Measurements from ENCODE around the gene PTPN9. TPM values are rescaled to one million over a fixed set of nuclear protein-coding genes. Genes with fewer than 3 reads are reported as not detected.
"Not testable (repeated sequence)": the region's sequence is repeated elsewhere in the genome, so short reads cannot be mapped to it uniquely, and the experiment has no call there.

PTPN9 gene
- total RNA-seq, 1 experiment from 2014 or later, result 42.2 TPM

GRCh38 chr15:75483106-75483505 is 96.0 kb downstream of the PTPN9 start:
- Histone ChIP-seq H2BK12ac (ENCODE audit: insufficient read length, low read depth, low read length) (no peak overlapping the region), H2BK5ac (ENCODE audit: insufficient read length, low read length) (no peak overlapping the region), H3K14ac (ENCODE audit: insufficient read depth, low read length) (no peak overlapping the region), H3K18ac (ENCODE audit: insufficient read length, low read depth, low read length) (no peak overlapping the region), H3K23me2 (ENCODE audit: insufficient read length, low read depth, low read length, poor library complexity, severe bottlenecking) (no peaks in the 10 kb centered on the region), H2BK20ac (ENCODE audit: low read depth, low read length, poor library complexity, severe bottlenecking) (no peak overlapping the region), H3K79me2 (ENCODE audit: insufficient read depth, low read length) (no peaks in the 10 kb centered on the region), H3K27me3 (ENCODE audit: insufficient read depth, low read length) (no peaks in the 10 kb centered on the region; the same call in 1 of the 2 replicates), H3K4me1 (ENCODE audit: insufficient read depth, low read length) (no peaks in the 10 kb centered on the region), H2BK120ac (ENCODE audit: low read depth, low read length, poor library complexity, severe bottlenecking) (no peak overlapping the region), H4K5ac (ENCODE audit: insufficient read length, low read depth, low read length) (no peak overlapping the region), H4K8ac (replicated peaks; ENCODE audit: insufficient read length, low read depth, low read length) (no peak overlapping the region), H3T11ph (ENCODE audit: low read length) (no peak overlapping the region), H2AFZ (ENCODE audit: low read length) (no peak overlapping the region), H3K4ac (ENCODE audit: low read depth, low read length) (no peak overlapping the region), H3K56ac (ENCODE audit: insufficient read length, low read depth, low read length) (no peak overlapping the region), H3K79me1 (ENCODE audit: insufficient read depth, low read depth, low read length, poor library complexity, severe bottlenecking) (no peaks in the 10 kb centered on the region), H4K20me1 (ENCODE audit: control insufficient read depth, insufficient read depth, insufficient read length) (no peaks in the 10 kb centered on the region), H3K9me3 (ENCODE audit: control insufficient read depth, low read depth, low read length) (no peaks in the 10 kb centered on the region), H3K27ac (ENCODE audit: insufficient read length, low read depth, low read length) (no peak overlapping the region), H3K4me2 (ENCODE audit: insufficient read depth, insufficient read length, low read length) (no peak overlapping the region), H4K91ac (ENCODE audit: insufficient read length, low read depth, low read length) (no peak overlapping the region), H2BK15ac (ENCODE audit: low read depth, low read length) (no peak overlapping the region), H3K9ac (ENCODE audit: extremely low read depth, insufficient read length, low read length) (no peak overlapping the region), H3K23ac (ENCODE audit: insufficient read length, low read depth, low read length) (no peak overlapping the region), H2AK5ac (ENCODE audit: insufficient read length, low read length) (no peak overlapping the region)
- no peak for TF ChIP-seq CTCF (conservative IDR thresholded peaks at IDR 0.05)
- Mint-ChIP-seq H3K27me3 (ENCODE audit: low read depth) (no peaks in the 10 kb centered on the region), H3K4me1 (no peaks in the 10 kb centered on the region), H3K9me3 (peaks cover 16 to 18% of the 10 kb centered on the region in 2 experiments; a peak in 4 of 5 replicates), H3K4me3 (no peak overlapping the region), H3K36me3 (ENCODE audit: insufficient read depth in 1 of 3, low read depth in 3 of 3) (peaks cover 47 to 65% (median 63%) of the 10 kb centered on the region in 3 experiments), H3K27ac (no peak overlapping the region)
- DNase-seq, result no peak
- no CpG with 5 or more reads among the region's 1 CpG for WGBS (ENCODE audit: extremely low coverage, insufficient read length, low lambda C conversion rate)

- H2BK15ac ChIP-seq (ENCODE audit: low read depth, low read length), result not testable (repeated sequence)
Observed at GRCh38 chr15:75480463-75480862, 98.7 kb downstream of the PTPN9 start.

More at GRCh38 chr15:75480463-75480862, 98.7 kb downstream of the PTPN9 start:
- H3K4me1 Mint-ChIP-seq; H4K8ac ChIP-seq (replicated peaks; ENCODE audit: insufficient read length, low read depth, low read length); H3K14ac ChIP-seq (ENCODE audit: insufficient read depth, low read length); H2AK5ac ChIP-seq (ENCODE audit: insufficient read length, low read length); H4K91ac ChIP-seq (ENCODE audit: insufficient read length, low read depth, low read length); H3K9ac ChIP-seq (ENCODE audit: extremely low read depth, insufficient read length, low read length); H3K56ac ChIP-seq (ENCODE audit: insufficient read length, low read depth, low read length); H3K27me3 ChIP-seq (ENCODE audit: insufficient read depth, low read length); H3K4me3 Mint-ChIP-seq; H4K20me1 ChIP-seq (ENCODE audit: control insufficient read depth, insufficient read depth, insufficient read length); H2AFZ ChIP-seq (ENCODE audit: low read length); H3K4me2 ChIP-seq (ENCODE audit: insufficient read depth, insufficient read length, low read length); H3K23me2 ChIP-seq (ENCODE audit: insufficient read length, low read depth, low read length, poor library complexity, severe bottlenecking); H3K79me2 ChIP-seq (ENCODE audit: insufficient read depth, low read length); H3K18ac ChIP-seq (ENCODE audit: insufficient read length, low read depth, low read length); H3K27me3 Mint-ChIP-seq (ENCODE audit: low read depth); H3K27ac ChIP-seq (ENCODE audit: insufficient read length, low read depth, low read length); H3K9me3 ChIP-seq (ENCODE audit: control insufficient read depth, low read depth, low read length); H3K23ac ChIP-seq (ENCODE audit: insufficient read length, low read depth, low read length); DNase-seq; H3K27ac Mint-ChIP-seq; H2BK120ac ChIP-seq (ENCODE audit: low read depth, low read length, poor library complexity, severe bottlenecking); H3T11ph ChIP-seq (ENCODE audit: low read length); H2BK12ac ChIP-seq (ENCODE audit: insufficient read length, low read depth, low read length); H3K4me1 ChIP-seq (ENCODE audit: insufficient read depth, low read length); H3K79me1 ChIP-seq (ENCODE audit: insufficient read depth, low read depth, low read length, poor library complexity, severe bottlenecking); H3K4ac ChIP-seq (ENCODE audit: low read depth, low read length); H2BK5ac ChIP-seq (ENCODE audit: insufficient read length, low read length); H2BK20ac ChIP-seq (ENCODE audit: low read depth, low read length, poor library complexity, severe bottlenecking); H4K5ac ChIP-seq (ENCODE audit: insufficient read length, low read depth, low read length): not testable (repeated sequence)
- H3K9me3 Mint-ChIP-seq, result peaks cover 16 to 18% of the 10 kb centered on the region in 2 experiments; a peak in 4 of 5 replicates
- WGBS (ENCODE audit: extremely low coverage, insufficient read length, low lambda C conversion rate), result no CpG with 5 or more reads among the region's 54 CpGs
- H3K36me3 Mint-ChIP-seq (ENCODE audit: insufficient read depth in 1 of 3, low read depth in 3 of 3), result peaks cover 34 to 57% (median 44%) of the 10 kb centered on the region in 3 experiments

All from H9 (cell line).